Ramos (cell line): Measurements from ENCODE around the gene EIF4A3.

ENCODE experiments used
- in situ Hi-C: fragments of 300-500 bp; cut with MboI; formaldehyde crosslinking; loops from one replicate; pipeline ENCODE4 v1.14.3; 2022; ENCODE audit warnings: low sequenced_read_pairs; ENCODE audit not compliant: unreplicated experiment

EIF4A3 gene

DNA sequence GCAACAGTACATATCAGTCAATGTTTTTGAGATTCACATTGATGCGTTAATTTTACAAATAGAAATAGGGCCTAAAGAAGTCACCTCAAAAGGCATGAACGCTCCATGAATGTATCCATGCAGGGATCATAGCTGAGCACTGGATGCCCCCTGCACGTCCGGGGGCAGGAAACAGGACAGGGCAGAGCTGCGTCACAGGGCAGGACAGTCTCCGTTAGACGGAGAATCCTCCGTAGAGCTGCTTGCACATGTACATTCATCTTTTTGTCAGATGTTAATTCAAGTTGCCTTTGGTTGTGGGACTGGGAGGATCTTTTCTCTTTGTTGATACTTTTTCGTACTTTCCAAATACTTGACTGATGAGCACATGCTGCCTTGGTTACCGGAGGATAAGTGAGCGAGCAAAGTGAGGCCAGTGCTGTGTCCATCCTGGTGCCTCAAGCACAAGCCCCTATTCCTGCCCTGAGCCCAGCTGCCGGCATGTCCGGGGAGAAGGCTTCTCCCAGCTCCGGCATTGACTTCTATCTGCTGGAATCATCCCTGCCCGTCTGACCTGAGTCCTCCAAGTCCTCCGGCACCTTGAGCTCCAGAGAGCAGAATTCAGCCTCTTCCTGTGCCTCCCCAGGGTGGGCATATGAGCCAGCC is 30.5 kb downstream of the EIF4A3 start:
- in situ Hi-C loops = no loop called here

DNA sequence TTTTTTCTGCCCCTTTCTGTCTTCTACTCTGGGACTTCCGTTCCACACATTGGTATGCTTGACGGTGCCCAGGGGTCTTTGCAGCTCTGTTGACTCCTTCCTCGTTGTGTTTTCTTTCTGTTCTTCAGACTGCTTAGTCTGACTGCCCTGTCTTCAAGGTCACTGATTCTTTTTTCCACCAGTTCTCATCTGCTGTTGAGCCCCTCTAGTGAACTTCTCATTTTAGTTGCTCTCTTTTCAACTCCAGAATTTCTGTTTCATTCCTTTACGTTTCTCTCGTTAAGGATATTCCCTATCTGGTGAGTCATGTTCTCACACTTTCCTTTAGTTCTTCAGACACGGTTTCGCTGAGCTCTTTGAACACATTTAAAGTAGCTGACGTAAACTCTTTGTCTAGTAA is 31.8 kb downstream of the EIF4A3 start:
- in situ Hi-C loops = no loop called here

DNA sequence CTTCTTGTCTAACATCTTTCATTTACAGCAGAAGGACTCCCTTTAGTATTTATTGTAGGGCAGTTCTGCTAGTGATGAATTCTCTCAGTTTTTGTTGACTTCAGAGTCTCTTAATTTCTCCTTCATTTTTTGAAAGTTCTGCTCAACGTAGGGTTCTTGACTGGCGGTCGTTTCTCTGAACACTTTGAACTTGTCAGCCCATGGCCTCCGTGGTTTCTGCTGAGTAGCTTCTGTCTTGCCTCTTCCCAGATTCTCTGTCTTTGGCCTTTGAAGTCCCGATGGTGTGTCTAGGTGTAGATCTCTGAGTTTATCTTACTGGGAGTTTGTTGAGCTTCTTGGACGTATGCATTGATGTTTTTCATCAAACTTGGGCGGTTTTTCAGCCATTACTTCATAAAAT is 32.2 kb downstream of the EIF4A3 start:
- in situ Hi-C loops = no loop called here

DNA sequence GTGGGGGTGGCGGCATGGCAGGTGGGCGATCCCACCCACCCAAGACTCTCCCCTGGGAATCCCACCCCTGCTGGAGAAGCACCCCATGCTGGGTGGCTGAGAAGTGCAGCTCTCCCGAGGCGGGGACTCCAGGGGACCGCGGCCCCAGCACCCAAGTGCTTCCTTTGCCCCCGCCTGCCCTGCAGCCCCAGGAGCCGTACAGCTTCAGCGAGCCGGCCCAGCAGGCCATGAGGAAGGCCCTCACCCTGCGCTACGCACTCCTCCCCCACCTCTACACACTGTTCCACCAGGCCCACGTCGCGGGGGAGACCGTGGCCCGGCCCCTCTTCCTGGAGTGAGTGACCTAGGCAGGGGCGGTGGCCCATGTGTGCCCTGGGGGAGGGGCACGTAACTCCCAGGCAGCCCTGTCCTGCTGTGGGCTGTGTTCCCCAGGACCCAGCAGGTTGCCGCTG is 33.9 kb downstream of the EIF4A3 start:
- in situ Hi-C loops = no loop called here

DNA sequence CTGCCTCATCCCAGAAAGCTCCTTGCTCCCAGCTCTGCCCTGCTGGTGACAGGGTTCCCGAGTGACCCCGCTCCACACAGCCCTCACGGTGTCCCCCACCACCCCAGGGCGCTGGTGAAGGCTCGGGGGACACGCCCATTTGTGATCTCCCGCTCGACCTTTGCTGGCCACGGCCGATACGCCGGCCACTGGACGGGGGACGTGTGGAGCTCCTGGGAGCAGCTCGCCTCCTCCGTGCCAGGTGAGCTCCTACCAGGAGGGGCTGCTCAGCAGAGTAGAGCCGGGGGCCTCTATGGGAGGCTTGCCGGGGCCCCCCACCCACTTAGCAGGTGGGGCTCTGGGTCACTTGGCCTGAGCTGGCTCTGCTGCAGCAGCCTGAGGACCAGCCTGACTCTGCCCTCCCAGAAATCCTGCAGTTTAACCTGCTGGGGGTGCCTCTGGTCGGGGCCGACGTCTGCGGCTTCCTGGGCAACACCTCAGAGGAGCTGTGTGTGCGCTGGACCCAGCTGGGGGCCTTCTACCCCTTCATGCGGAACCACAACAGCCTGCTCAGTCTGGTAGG is 34.4 kb downstream of the EIF4A3 start:
- in situ Hi-C loops = no loop called here

DNA sequence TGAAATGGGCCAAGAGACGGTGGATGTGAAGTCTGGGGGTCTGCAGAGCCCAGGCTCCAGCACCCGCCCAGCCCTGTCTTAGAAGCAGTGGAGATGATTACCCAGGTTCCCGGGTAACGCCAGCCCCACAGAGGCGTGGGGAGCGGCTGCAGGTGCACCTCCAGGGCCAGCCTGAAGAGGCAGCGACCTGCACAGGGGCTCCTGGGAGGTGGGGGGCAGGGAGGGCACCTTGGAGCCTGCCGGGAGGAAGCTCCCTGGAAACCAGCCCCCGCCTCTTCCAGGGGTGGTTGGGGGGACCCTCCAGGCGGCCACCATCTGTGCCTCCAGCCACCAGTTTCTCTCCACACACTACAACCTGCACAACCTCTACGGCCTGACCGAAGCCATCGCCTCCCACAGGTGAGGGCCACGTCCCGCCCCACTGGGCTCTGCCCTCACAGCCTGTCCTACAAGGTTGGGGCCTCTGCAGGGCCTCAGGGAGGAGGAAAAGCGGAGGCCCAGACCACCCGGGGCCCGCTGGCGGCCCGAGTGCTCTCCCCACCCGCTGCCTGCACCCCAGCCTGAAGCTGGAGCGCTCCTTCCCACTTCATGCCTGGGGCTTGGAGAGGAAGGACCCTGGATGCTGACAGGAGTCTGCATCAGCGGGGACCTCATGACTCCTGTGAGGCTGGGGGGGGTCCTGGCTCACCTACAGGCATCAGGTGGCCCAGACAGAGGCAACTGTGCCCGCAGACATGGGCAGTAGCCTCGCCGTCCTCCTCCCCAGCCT is 35.0 kb downstream of the EIF4A3 start:
- in situ Hi-C loops = no loop called here

DNA sequence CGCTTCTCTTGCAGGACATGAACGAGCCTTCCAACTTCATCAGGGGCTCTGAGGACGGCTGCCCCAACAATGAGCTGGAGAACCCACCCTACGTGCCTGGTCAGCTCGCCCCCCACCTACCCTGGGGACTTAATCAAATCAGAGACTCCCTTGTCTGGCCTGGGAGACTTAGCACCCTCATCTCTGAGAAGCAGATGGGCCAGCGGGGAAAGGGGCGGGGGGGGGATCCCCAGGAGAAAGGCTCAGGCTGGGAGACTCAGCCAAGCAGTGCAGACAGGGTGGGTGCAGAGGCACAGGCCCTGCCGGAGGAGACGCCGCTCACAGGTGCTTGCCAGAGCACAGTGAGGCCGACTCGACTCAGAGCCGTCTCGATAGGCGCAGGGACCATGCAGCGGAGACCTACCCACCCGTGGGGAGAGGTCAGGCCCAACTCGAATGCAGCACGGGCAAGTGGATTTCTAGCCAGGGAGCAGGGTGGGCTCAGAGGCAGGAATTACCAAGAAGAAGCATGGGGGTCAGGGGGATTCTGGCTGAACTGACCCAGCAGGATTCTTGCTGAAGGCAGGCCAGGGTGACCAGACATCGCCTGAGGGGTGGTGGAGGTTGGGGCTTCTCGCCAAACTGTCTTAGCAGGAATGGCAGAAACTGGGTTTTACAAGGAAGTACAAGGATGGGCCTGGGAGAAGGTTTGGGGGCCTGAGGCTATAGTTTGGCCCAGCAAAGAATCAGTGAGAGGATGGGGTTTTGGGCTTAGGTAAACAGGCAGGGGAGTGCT is 35.8 kb downstream of the EIF4A3 start:
- in situ Hi-C loops = no loop called here

DNA sequence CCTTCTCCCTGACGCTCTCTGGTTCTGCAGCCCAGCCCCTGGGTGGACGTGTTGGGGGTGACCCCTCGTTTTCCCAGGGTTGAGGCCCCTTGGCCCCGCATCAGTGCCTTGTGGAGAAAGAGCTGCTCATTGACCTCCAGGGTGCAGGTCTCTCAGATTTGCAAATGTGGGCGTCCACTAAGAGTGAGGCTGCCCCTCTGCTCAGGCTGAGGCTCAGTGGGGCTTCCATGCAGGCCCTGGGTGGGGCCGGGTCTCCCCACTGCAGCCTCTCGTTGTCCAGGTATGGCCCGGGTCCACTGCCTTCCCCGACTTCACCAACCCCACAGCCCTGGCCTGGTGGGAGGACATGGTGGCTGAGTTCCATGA is 36.5 kb downstream of the EIF4A3 start:
- in situ Hi-C loops = no loop called here

DNA sequence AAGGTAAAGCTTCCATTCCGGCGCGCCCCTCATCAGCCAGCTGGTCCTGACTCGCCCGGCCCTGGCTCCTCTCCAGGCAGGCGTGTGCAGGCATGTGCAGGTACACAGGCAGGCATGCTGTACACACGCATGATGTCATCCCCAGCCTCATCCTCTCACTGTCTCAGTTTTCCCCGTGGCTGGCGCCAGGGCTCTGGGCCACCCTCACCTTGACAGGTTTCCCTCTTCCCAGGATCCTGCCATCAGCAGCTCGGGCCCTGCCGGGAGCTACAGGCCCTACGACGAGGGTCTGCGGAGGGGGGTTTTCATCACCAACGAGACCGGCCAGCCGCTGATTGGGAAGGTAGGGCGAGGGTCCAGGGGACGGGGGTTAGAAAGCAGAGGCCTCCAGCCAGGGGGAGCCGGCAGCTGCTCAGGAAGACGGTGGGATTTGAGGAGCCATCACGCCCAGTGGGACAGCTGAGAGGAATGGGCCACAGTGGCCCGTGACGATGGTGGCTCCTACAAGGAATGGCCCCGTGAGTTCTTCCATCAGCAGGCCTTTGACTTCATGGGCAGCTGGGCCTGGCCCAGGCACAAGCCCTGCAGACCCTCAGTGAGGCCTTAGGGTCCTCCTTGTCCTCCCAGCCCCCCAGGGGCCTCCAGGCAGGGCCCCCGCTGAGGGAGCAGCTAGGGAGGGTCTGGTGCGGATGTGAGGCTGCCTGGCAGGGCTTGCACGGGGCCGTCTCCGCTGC is 37.0 kb downstream of the EIF4A3 start:
- in situ Hi-C loops = no loop called here

DNA sequence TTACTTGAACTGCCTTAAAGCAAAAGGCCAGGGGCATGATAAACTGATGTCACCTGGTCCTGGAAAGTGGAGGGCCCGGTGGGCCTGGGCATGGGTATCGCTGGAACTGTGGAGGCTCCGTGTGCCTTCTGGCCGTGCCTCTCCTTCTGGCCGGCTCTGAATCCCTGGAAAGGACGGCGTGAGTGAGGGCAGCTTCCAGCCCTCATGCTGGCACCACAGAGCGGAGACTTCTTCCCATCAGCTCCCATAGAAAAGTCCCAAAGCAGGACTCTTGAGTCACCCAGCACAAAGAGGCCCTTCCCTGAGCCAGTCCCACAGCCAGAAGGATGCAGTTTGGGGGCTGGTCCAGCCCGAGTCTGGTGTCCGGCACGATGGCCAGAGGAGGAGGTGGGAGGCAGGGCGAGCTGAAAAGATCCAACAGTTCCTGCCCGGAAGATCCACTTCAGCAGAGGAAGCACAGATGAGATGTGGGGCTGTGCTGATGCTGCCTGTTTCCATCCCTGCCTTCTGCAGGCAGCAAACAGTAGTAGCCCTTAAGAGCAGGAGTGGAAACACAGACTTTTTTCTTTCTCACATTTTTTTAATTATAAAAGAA is 37.8 kb downstream of the EIF4A3 start:
- in situ Hi-C loops = no loop called here

DNA sequence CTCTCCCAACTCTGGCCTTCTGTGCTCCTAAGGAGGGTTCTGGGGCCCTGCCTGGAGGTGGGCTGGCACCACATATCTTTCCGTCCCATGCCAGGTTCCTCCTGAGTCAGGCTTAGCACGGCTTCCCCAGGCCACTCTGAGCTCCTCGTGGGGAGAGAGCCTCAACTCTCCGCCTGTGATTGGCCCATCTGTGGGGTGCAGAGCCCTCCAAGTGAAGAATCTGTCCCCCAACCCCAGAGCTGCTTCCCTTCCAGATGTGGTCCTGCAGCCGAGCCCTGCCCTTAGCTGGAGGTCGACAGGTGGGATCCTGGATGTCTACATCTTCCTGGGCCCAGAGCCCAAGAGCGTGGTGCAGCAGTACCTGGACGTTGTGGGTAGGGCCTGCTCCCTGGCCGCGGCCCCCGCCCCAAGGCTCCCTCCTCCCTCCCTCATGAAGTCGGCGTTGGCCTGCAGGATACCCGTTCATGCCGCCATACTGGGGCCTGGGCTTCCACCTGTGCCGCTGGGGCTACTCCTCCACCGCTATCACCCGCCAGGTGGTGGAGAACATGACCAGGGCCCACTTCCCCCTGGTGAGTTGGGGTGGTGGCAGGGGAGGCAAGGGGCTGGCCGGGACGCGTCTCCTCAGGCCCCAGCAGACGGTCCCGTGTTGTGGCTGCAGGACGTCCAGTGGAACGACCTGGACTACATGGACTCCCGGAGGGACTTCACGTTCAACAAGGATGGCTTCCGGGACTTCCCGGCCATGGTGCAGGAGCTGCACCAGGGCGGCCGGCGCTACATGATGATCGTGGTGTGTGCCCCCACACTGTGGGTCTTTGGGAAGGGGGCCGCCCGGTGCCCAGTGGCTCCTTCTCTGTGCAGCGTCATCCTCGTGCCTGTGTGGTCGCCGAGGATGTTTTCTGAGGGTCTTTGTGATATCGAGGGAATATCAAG is 38.6 kb downstream of the EIF4A3 start:
- in situ Hi-C loops = no loop called here

DNA sequence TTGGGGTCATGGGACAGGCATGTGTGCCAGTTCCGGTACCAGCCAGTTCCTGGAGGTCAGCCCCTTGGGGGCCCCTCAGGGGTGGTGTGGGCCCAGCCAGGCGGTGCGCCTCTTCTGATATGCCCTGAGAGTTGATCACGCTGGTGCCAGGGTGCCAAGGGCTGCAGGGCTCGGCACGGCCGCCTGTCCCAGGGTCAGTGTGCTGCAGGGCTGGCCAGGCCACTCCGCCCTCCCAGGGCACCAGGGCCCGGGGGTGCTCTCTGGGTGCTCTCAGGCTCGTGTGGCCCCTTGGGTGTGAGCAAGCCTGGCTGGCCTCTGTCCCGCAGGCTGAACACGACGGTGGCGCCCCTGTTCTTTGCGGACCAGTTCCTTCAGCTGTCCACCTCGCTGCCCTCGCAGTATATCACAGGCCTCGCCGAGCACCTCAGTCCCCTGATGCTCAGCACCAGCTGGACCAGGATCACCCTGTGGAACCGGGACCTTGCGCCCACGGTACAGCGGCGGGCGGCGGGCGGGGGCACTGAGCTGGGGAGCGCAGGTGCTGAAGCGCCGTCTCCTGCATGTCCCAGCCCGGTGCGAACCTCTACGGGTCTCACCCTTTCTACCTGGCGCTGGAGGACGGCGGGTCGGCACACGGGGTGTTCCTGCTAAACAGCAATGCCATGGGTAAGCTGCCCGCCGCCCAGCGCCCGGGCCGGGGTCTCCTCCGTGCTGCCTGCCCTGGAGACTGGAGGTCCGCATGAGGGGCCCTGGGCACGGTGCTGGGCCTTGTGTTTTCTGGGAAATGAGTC is 39.5 kb downstream of the EIF4A3 start:
- in situ Hi-C loops = no loop called here

DNA sequence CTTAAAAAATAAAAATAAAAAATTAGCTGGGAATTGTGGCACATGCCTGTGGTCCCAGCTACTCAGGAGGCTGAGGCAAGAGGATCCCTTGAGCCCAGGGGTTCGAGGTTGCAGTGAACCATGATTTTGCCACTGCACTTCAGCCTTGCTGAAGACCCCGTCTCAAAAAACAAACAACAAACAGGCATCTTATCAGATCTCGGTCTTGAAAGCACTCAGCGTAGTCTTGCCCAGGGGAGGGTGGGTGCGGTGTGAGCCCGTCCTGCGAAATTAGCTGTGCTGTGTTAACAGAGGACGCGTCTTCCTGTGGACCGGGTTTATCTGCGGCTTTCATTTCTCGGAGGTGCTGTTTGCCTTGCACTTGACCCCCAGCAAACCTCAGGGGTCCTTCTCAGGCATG is 40.2 kb downstream of the EIF4A3 start:
- in situ Hi-C loops = no loop called here

DNA sequence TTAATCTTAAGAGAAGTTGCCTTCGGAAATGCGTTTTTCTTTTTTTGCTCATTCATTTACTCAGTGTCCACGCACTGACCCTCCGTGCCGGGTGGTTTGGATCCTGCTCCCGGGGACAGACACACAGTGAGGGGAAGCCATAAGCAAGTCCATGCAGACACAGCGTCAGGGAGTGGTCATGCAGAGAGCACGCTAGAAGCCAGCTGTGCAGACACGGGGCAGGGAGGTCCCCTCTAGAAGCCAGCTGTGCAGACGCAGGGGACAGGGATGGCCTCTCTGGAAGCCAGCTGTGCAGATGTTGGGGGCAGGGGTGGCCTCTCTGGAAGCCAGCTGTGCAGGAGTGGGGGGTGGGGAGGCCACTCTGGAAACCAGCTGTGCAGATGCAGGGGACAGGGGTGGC is 40.8 kb downstream of the EIF4A3 start:
- in situ Hi-C loops = no loop called here

DNA sequence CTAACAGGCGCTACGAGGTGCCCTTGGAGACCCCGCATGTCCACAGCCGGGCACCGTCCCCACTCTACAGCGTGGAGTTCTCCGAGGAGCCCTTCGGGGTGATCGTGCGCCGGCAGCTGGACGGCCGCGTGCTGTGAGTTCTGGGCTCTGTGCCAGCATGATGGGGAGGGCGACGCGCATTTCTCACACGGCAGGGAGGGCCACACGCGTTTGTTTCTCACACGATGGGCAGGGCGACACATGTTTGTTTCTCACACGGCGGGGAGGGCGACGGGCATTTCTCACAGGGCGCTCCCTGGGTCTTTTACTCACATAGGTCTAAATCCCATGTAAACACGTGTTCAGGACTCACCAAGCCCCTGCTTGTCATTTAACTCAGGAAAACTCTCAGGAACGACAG is 41.2 kb downstream of the EIF4A3 start:
- in situ Hi-C loops = no loop called here

DNA sequence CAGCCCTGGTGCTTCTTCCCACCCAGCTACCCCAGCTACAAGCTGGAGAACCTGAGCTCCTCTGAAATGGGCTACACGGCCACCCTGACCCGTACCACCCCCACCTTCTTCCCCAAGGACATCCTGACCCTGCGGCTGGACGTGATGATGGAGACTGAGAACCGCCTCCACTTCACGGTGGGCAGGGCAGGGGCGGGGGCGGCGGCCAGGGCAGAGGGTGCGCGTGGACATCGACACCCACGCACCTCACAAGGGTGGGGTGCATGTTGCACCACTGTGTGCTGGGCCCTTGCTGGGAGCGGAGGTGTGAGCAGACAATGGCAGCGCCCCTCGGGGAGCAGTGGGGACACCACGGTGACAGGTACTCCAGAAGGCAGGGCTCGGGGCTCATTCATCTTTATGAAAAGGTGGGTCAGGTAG is 42.0 kb downstream of the EIF4A3 start:
- in situ Hi-C loops = no loop called here

DNA sequence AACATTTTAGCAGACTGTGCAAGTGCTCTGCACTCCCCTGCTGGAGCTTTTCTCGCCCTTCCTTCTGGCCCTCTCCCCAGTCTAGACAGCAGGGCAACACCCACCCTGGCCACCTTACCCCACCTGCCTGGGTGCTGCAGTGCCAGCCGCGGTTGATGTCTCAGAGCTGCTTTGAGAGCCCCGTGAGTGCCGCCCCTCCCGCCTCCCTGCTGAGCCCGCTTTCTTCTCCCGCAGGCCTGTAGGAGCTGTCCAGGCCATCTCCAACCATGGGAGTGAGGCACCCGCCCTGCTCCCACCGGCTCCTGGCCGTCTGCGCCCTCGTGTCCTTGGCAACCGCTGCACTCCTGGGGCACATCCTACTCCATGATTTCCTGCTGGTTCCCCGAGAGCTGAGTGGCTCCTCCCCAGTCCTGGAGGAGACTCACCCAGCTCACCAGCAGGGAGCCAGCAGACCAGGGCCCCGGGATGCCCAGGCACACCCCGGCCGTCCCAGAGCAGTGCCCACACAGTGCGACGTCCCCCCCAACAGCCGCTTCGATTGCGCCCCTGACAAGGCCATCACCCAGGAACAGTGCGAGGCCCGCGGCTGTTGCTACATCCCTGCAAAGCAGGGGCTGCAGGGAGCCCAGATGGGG is 42.5 kb downstream of the EIF4A3 start:
- in situ Hi-C loops = no loop called here
